Glutamatergic neuron (in vitro differentiated cells): ENCODE results near the gene MTHFD1. TPM values are rescaled to one million over a fixed set of nuclear protein-coding genes. Genes with fewer than 3 reads are reported as not detected.
"Not testable (repeated sequence)": the region's sequence is repeated elsewhere in the genome, so short reads cannot be mapped to it uniquely, and the experiment has no call there.

Source experiments
- DNase-seq: peaks from one replicate; pipeline ENCODE4 v3.0.0; 2022
- H3K27ac Mint-ChIP-seq: one replicate; pipeline ENCODE4 v1.8.0; 2020; ENCODE audit warnings: mild to moderate bottlenecking, mixed read lengths, inconsistent platforms; ENCODE audit not compliant: unreplicated experiment
- H3K27me3 Mint-ChIP-seq: one replicate; pipeline ENCODE4 v1.8.0; 2020; ENCODE audit warnings: mild to moderate bottlenecking, moderate library complexity, mixed read lengths, inconsistent platforms; ENCODE audit not compliant: unreplicated experiment
- H3K36me3 Mint-ChIP-seq: one replicate; pipeline ENCODE4 v1.8.0; 2020; ENCODE audit warnings: mild to moderate bottlenecking, mixed read lengths, inconsistent platforms; ENCODE audit not compliant: unreplicated experiment
- H3K4me1 Mint-ChIP-seq: one replicate; pipeline ENCODE4 v1.8.0; 2020; ENCODE audit warnings: mild to moderate bottlenecking, low read depth, mixed read lengths, inconsistent platforms; ENCODE audit not compliant: unreplicated experiment
- H3K4me3 Mint-ChIP-seq: one replicate; pipeline ENCODE4 v1.8.0; 2020; ENCODE audit warnings: mild to moderate bottlenecking, mixed read lengths, inconsistent platforms; ENCODE audit not compliant: unreplicated experiment
- H3K9me3 Mint-ChIP-seq: one replicate; pipeline ENCODE4 v1.8.0; 2020; ENCODE audit warnings: mild to moderate bottlenecking, moderate library complexity, mixed read lengths, inconsistent platforms; ENCODE audit not compliant: unreplicated experiment
- total RNA-seq: library from RNA; stranded (reverse); fragmentation: NEBNext Ultra II Directional; extraction: Animal tissue kit (Norgen Biotek cat#: 25700); gene quantifications from one replicate; pipeline ENCODE4 v1.2.1, GENCODE V29; 2021; ENCODE audit not compliant: unreplicated experiment
- TF ChIP-seq, protein P1 (sequence below): fragments of 200-600 bp; sonication (generic); IDR thresholded peaks from one replicate; pipeline ENCODE4 v1.5.0; 2021; ENCODE audit not compliant: partially characterized antibody, unreplicated experiment

Gene MTHFD1
- total RNA-seq, 1 donor from 2014 or later, result 33.0 TPM

DNA sequence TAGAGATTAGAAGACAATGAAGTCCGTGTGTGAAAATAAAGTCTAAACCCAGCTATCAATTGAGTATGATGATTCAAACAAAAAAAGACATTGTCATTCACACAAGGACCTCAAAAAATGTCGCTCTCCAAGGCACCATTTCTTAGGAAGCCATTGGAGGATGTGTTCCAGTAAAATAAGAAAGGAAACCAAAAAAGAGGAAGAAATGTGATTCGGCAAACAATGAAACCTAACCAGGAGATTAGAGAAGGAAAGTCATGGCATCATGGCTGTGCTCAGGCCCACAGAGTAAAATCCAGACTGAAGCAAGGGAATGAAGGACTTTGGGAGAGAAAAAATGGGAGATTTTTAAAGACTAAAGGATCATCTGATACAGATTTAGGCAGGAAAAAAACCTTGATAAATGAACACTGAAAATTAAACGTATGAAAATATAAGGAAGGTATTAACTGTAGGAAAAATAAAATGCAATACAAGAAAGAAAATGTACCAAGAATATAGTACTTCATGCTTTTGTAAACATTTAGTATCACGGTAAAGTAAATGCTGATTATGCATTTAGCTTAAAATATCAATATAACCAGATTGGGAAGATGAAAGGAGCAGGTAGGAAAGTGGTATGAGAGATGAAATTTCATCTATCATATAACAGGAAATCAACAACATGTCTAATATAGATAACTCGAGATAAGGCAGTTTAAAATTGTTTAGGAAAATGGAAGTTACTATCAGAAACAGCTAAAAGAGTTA lies 38.2 kb upstream of the MTHFD1 start:
- Mint-ChIP-seq H3K4me3 (no peak overlapping the region), H3K36me3 (no peaks in the 10 kb centered on the region), H3K4me1 (no peaks in the 10 kb centered on the region), H3K27me3 (no peaks in the 10 kb centered on the region), H3K27ac (no peak overlapping the region), H3K9me3 (no peaks in the 10 kb centered on the region)
- TF ChIP-seq, protein P1, sequence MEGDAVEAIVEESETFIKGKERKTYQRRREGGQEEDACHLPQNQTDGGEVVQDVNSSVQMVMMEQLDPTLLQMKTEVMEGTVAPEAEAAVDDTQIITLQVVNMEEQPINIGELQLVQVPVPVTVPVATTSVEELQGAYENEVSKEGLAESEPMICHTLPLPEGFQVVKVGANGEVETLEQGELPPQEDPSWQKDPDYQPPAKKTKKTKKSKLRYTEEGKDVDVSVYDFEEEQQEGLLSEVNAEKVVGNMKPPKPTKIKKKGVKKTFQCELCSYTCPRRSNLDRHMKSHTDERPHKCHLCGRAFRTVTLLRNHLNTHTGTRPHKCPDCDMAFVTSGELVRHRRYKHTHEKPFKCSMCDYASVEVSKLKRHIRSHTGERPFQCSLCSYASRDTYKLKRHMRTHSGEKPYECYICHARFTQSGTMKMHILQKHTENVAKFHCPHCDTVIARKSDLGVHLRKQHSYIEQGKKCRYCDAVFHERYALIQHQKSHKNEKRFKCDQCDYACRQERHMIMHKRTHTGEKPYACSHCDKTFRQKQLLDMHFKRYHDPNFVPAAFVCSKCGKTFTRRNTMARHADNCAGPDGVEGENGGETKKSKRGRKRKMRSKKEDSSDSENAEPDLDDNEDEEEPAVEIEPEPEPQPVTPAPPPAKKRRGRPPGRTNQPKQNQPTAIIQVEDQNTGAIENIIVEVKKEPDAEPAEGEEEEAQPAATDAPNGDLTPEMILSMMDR, result no peak
- no peak for DNase-seq

DNA sequence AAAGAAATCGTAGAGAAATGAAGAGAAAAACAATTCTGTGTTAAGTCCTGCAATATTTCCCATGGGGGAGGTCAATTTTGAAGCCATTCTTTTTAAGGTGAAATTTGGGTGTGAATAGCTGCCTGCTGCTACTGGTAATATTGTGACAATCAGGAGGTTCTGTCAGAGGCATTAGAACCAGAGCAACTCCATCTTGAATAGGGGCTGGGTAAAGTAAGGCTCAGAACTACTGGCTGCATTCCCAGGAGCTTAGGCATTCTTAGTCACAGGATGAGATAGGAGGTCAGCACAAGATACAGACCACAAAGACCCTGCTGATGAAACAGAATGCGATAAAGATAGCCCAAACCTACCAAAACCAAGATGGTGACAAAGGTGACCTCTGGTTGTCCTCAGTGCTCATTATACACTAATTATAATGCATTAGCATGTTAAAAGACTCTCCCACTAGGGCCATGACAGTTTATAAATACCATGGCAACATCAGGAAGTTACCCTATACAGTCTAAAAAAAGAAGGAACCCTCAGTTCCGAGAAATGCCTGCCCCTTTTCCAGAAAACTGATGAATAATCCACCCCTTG lies 24.8 kb upstream of the MTHFD1 start:
- Mint-ChIP-seq H3K27me3 (peaks cover 4% of the 10 kb centered on the region), H3K4me1 (no peaks in the 10 kb centered on the region), H3K27ac (no peak overlapping the region), H3K4me3 (no peak overlapping the region), H3K9me3 (no peaks in the 10 kb centered on the region), H3K36me3 (no peaks in the 10 kb centered on the region)
- DNase-seq, result no peak
- TF ChIP-seq, protein P1, result no peak

DNA sequence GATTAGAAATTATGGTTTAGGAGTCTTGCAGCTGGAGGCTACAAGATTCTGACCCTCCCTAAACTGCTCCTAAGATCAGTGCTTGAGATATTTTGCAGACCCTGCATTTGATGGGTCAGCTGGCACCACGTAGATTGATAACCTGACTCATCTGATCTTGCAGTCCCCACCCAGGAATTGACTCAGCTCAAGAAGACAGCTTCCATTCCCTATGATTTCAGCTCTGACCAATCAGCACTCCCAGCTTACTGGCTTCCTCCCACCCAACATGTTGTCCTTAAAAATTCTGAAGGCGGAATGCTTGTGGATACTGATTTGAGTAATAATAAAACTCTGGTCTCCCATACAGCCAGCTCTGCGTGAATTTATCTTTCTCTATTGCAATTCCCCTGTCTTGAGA lies 23.2 kb upstream of the MTHFD1 start:
- no peaks in the 10 kb centered on the region for H3K36me3 Mint-ChIP-seq
- H3K27ac Mint-ChIP-seq, result no peak overlapping the region
- no peaks in the 10 kb centered on the region for H3K4me1 Mint-ChIP-seq
- TF ChIP-seq, protein P1, result no peak
- H3K4me3 Mint-ChIP-seq, result no peak overlapping the region
- no peak for DNase-seq
- H3K9me3 Mint-ChIP-seq, result no peaks in the 10 kb centered on the region
- peaks cover 4% of the 10 kb centered on the region for H3K27me3 Mint-ChIP-seq

DNA sequence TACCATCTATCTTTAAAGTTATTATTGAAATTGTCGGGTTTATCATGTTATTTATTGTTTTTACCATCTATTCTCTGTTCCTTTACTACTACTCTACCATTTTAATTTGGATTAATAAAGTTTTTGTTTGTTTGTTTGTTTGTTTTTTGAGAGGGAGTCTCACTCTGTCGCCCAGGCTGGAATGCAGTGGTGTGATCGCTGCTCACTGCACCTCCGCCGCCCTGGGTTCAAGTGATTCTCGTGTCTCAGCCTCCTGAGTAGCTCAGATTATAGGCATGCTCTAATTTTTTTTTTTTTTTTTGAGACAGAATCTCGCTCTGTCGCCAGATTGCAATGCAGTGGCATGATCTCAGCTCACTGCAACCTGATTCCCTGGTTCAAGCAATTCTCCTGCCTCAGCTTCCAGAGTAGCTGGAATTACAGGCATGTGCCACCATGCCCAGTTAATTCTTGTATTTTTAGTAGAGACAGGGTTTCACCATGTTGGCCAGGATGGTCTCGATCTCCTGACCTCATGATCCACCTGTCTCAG lies 22.7 kb upstream of the MTHFD1 start:
- not testable (repeated sequence) for H3K27me3 Mint-ChIP-seq, H3K9me3 Mint-ChIP-seq, DNase-seq, H3K27ac Mint-ChIP-seq, H3K36me3 Mint-ChIP-seq, H3K4me3 Mint-ChIP-seq, H3K4me1 Mint-ChIP-seq

DNA sequence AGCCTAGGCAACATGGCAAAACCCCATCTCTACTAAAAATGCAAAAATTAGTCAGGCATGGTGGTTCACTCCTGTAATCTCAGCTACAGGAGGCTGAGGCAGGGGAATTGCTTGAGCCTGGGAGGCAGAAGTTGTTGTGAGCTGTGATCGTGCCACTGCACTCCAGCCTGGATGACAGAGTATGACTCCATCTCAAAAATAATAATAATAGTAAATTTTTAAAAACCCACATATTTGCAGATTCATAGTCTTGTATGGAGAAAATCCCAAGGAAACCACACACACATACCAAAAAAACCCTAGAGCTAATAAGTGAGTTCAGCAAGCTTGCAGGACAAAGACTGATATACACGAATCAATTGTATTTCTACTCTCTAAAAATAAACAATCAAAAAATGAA lies 19.0 kb upstream of the MTHFD1 start:
- no peaks in the 10 kb centered on the region for H3K36me3 Mint-ChIP-seq
- no peak overlapping the region for H3K27ac Mint-ChIP-seq
- H3K4me3 Mint-ChIP-seq, result no peak overlapping the region
- H3K27me3 Mint-ChIP-seq, result peaks cover 7% of the 10 kb centered on the region
- DNase-seq, result no peak
- no peaks in the 10 kb centered on the region for H3K9me3 Mint-ChIP-seq
- H3K4me1 Mint-ChIP-seq, result no peaks in the 10 kb centered on the region
- TF ChIP-seq, protein P1, result no peak
